HG03139 (cell line): ENCODE measurements around the gene TAB2.
A peak's percentile ranks its signal among the peaks of the same experiment; 100 is the strongest.
"Not testable (repeated sequence)": the region's sequence is repeated elsewhere in the genome, so short reads cannot be mapped to it uniquely, and the experiment has no call there.

Experiments used
- ATAC-seq: cut with Tn5 transposase; IDR thresholded peaks from one replicate; pipeline ENCODE4 v1.9.1; 2021; ENCODE audit not compliant: unreplicated experiment

Gene TAB2

GRCh38 chr6:149332602-149333265 lies 15.2 kb downstream of the TAB2 start:
- no peak for ATAC-seq

GRCh38 chr6:149333266-149333620 lies 15.7 kb downstream of the TAB2 start:
- ATAC-seq, result no peak

- no peak for ATAC-seq
Measured at GRCh38 chr6:149334201-149334600, 16.7 kb downstream of the TAB2 start.

DNA sequence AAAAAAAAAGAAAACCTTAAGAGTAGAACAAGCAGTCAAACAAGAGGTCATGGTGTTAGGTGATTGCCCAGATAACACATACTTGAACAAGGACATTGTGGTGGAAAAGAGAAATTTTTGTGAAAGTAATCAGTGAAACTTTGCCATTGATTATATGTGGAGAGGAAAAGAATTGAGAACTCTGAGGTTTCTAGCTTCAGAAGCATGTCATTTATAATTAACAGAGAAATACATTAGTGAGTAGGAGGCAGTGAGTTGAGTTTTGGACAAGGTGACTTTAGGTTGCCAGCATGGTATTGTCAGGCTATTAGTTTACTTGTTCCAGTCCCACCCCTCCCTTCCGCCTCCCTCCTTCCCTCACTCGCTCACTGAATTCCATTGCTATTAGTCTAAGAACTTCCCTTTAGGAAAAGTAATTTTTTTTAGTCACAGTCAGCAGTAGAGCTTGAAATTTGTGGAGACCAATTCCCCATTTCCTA lies 17.2 kb downstream of the TAB2 start:
- peak; percentile 48 for ATAC-seq

GRCh38 chr6:149335924-149336608 lies 18.6 kb downstream of the TAB2 start:
- no peak for ATAC-seq

DNA sequence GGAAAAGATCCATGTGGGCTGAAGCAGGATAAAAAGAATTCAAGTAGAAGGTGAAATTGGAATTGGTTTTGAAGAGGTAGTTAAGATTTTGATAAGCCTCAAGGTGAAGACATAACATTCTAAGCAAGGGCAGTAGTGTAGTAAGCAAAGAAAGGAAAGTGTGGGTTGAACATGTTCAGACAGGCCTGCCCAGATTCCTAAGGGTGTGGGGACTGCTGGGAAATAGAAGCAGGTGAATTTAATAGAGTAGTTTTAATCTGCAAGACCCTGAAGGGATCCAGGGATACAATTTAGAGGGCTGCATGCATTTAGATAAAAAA lies 19.1 kb downstream of the TAB2 start:
- no peak for ATAC-seq

- no peak for ATAC-seq
Measured at GRCh38 chr6:149337320-149337719, 19.8 kb downstream of the TAB2 start.

- ATAC-seq, result no peak
Measured at GRCh38 chr6:149340200-149340599, 22.7 kb downstream of the TAB2 start.

DNA sequence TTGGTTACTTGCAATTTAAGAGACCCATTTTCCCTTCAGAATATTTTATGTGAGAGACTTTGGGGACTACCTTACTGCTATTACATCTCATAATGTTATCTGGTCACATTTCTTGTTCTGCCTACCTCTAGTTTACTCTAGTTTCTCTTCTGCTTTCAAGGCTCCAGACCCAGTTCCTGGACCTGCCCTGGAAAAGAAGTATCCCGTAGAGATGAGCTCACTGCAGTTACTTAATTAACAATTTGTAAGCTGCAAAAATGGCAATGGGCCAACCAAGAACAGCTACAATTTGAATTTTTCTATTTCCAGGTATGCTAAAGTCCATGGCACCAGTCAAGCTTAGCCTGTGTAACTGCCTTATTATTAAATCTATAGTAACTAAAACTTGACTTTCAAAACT lies 25.0 kb downstream of the TAB2 start:
- ATAC-seq, result peak; percentile 73

DNA sequence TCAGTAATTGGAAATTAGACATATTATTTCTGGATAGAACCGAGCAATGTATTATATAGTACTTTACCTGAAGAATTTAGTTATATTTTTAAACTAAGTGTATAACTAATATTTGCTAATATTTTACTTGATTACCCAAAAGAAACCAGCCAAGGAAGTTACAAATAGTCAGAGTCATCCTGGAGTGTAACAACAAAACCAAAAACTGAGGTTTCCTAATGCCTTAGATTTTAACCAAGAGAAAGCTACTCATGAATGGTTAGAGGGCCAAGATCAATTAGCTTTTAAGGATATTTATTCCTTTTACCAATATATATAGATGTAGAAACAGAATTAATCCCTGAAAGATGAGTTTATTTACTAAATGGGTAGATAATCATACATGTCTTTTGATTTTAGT lies 26.0 kb downstream of the TAB2 start:
- no peak for ATAC-seq

- no peak for ATAC-seq
Measured at GRCh38 chr6:149346078-149346477, 28.6 kb downstream of the TAB2 start.

- no peak for ATAC-seq
Measured at GRCh38 chr6:149347067-149347466, 29.6 kb downstream of the TAB2 start.

DNA sequence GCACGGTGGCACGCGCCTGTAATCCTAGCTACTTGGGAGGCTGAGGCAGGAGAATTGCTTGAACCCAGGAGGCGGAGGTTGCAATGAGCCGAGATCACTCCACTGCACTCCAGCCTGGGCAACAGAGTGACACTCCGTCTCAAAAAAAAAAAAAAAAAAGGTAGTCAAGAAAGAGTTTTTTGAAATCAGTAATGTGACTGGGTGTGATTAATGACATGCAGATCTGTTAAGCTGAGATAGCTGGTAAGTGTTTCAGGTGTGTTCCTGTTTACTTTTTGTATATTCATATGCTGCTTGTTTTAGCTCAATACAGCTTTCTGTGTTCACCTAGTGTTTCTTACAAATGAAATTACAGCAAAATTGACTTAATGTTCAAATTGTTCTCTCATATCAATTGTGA lies 31.8 kb downstream of the TAB2 start:
- not testable (repeated sequence) for ATAC-seq

DNA sequence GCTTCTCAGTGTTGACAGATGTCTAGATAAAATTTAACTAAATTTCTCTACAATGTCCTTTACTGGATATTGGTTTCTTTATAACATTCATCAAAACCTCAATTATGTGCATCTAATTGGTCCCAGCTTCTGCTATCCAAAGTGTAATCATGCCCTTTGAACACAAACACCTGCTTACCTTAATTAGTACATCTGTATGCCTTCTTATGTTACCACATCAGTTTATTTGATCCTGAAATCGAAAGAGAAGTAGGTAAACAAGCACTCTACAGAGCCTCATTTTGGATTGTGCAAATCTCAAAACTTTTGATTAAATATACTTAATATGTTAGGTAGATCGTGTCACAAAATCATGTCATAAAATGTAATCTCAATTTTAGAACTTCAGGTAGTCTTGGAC lies 36.5 kb downstream of the TAB2 start:
- ATAC-seq, result no peak

DNA sequence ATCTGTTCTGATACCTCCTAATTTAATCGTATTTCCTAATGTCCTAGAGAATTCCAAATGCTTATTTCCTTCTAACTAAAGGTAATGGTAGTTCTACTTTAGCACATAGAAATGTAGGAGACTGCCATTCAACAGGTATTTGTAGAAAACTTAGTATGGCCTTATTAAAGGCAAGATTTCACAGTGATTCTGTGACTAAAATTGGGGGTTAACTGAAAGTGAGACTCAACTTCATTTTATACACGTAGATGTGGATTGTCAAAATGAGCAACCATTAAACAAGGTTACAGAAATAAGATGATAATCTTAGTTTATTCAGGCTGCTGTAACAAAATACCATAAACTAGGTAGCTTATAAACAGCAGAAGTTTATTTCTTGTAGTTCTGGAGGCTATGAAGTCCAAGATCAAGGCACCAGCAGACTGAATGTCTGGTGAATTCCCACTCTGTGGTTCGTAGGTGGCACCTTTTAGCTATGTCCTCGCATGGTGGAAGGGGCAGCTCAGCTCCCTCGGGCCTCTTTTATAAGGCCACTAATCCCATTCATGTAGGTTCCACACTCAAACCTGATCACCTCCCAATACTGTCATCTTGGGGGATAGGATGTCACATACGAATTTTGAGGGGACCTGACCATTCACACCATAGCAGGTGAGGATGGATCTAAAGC lies 38.7 kb downstream of the TAB2 start:
- ATAC-seq, result no peak

DNA sequence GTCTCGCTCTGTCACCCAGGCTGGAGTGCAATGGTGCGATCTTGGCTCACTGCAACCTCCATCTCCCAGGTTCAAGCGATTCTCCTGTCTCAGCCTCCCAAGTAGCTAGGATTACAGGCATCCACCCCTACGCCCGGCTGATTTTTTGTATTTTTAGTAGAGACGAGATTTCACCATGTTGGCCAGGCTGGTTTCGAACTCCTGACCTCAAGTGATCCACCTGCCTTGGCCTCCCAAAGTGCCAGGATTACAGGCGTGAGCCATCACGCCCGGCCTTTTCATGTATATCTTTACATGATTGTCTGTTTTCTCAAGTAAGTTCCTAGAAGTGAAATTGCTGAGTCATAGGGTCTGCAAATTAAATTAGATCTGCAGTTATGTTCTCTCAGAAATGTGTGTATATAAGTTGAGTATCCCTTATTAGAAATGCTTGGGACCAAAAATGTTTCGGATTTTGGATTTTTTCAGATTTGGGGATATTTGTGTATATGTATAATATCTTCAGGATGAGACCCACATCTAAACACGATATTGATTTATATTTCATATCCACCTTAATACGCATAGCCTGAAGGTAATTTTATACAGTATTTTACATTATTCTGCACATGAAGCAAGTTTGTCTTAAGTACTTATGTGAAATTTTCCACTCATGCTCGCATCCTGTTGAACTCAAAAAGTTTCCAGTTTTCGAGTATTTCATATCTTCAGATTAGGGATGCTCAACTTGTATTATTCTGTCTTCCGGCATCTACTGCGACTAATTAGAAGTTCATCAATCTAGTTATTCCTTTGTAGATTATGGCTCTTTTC lies 40.4 kb downstream of the TAB2 start:
- ATAC-seq, result no peak

DNA sequence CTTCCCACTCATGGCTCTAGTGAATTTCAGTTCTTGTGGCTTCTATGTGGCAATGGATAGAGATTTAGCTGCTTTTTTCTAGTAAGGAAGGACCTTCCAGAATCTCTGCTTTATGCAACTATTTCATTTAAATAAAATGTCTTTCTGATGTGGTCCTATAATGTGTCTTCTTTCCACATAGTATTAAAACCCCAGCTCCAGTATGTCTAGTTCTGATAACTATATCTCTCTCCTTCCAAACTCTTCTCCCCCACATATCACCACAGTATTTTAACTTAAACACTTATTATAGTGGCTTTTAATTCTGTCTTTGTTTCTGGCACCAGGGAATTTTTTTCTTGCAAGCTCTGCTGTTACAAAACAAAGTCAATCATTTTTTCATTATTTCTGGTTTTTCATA lies 41.9 kb downstream of the TAB2 start:
- ATAC-seq, result no peak

GRCh38 chr6:149360536-149360935 lies 43.0 kb downstream of the TAB2 start:
- no peak for ATAC-seq

GRCh38 chr6:149362289-149362688 lies 44.8 kb downstream of the TAB2 start:
- no peak for ATAC-seq

DNA sequence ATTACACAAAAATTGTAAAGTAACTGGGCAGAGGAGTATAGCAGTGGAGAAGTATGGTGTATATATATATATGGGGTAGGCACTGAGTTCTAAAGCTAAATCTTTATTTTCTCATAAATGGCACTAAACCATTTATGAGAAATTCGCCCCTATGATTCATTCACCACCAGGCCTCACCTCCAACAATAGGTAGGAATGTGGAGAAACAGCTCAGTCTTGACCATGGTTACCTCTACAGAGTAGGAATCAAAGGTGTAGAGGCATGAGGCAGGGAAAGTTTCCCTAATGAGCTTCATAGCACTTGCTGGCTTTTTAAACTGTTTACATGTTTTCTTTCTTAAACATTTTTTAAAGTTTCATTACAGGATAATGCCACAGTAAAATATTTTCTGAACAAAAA lies 45.6 kb downstream of the TAB2 start:
- no peak for ATAC-seq

GRCh38 chr6:149364557-149364956 lies 47.0 kb downstream of the TAB2 start:
- ATAC-seq, result no peak

DNA sequence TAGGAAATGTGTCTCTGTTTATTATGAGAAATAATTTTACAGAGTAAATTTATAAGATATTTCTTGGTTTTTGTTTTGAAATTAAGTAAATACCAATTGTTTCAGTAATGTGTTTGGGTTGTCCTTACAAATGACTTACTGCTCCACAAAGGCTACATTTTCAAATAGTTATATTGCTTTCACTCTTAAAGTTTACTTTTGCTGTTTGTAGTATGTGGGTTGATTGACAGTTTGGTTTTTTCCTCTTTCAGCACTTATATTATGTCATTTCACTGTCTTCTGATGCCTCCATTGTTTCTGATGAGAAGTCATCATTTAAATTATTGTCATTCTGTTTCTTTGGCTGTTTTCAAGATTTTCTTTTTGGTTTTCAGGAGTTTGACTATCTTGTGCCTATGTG lies 47.7 kb downstream of the TAB2 start:
- ATAC-seq, result no peak
